ENCODE results near the gene FHAD1.

DNA sequence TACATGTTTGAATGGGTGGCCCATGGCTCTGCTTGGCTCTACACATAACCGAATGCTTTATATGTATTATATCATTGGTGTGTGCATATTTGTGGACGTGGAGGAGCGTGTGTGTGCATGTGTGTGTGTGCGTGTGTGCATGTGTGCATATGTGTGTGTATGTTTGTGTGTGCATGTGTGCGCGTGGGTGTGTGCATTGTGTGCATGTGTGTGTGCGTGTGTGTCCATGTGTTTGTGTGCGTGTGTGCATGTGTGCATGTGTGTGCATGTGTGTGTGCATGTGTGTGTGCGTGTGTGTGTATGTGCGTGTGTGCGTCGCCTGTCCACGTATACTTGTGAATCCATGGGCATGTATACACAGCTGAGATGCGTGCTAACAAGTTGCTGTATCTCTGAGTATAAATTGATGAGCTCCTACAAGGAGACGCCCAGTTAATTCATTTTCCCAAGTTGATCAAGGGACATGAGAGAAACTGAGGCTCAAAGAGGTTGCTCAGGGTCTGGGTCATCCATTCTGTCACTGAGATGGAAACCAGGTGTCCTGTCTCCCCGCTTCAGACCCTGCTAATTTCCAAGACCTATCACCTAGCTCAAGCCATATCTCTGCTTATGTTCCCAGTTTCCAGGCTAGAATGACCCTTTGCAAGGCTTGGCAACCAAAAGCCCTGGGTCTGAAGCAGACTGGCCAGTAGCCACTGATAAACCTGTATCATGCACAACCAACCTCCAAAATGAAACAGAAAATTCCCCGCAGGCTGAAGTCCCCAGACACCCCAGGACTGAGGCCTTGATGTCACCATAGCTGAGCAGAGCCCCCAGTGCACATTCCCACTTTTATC lies 188.4 kb downstream of the FHAD1 start:
- no peak for TF ChIP-seq GPN1 (CRISPR knock-in tag; IDR thresholded peaks at IDR 0.05; ENCODE audit: borderline replicate concordance)
- TF ChIP-seq GTF3A (CRISPR knock-in tag; conservative IDR thresholded peaks at IDR 0.05), result no peak
- no peak for TF ChIP-seq KDM6A (CRISPR knock-in tag; IDR thresholded peaks at IDR 0.05; ENCODE audit: low read depth)
- TF ChIP-seq CREB1 (IDR thresholded peaks at IDR 0.05), result no peak
- no peak for TF ChIP-seq CREB1 (CRISPR knock-in tag; IDR thresholded peaks at IDR 0.05)
- no peak for TF ChIP-seq BHLHE40 (IDR thresholded peaks at IDR 0.05; ENCODE audit: low read length)
- no peak for TF ChIP-seq HOXA7 (CRISPR knock-in tag; IDR thresholded peaks at IDR 0.05)

Data from HepG2 (cell line).